K562 (cell line): ENCODE results near the gene PET100. TPM values are rescaled to one million over a fixed set of nuclear protein-coding genes. Genes with fewer than 3 reads are reported as not detected.

Experiments
- ATAC-seq: fragments of 200-7000 bp; cut with Tn5 transposase; 3 replicates; pipeline ENCODE4 v1.9.1; 2020; ENCODE audit warnings: moderate library complexity
- BruUV-seq: library from RNA; stranded (reverse); fragments of 400-500 nt; replicated peaks from 2 replicates; lab custom pipeline; 2021; lab: Mats Ljungman, UMichigan
- CTCF ChIA-PET: fragments of 300-600 bp; formaldehyde crosslinking; extraction: SDS; loops from one replicate; lab custom pipeline; 2021; ENCODE audit warnings: low intra/inter-chr PET ratio; lab: Yijun Ruan, JAX
- POLR2A ChIA-PET: fragments of 300-600, 350-650 bp; sonication (Branson Sonifier 250); formaldehyde crosslinking; extraction: SDS; loops from one replicate; lab custom pipeline; 2021; ENCODE audit warnings: antibody characterized with exemption, inconsistent platforms; lab: Yijun Ruan, JAX
- DNase-seq, 4 experiments: peaks; one replicate each; pipeline versions ENCODE4 v3.0.0 to v3.0.0-alpha.2; 2011 to 2018; ENCODE audit warnings: low spot score in 3 of 4, mixed read lengths in 3 of 4; ENCODE audit errors: extremely low read depth in 1 of 4
- FAIRE-seq: peaks from 2 replicates; lab custom pipeline; 2011; peaks lifted over from hg19 to GRCh38; lab: Jason Lieb, UNC
- H2AFZ ChIP-seq: 2 replicates; pipeline ENCODE4 v1.6.0; 2011; ENCODE audit warnings: low read depth, low read length, control low read depth, inconsistent platforms
- H3K27ac ChIP-seq: fragments of 200-600 bp; 3 replicates; pipeline ENCODE4 v1.8.0; 2011; ENCODE audit warnings: low read depth, mild to moderate bottlenecking, control low read depth, inconsistent platforms, low read length, moderate library complexity, mixed read lengths; ENCODE audit errors: extremely low read depth
- H3K27me3 ChIP-seq, 2 experiments: fragments of 300-600 bp in 1 of 2; 2 replicates in 1 of 2; 3 replicates in 1 of 2; pipeline versions ENCODE4 v1.6.0 to v1.8.0; 2011; ENCODE audit warnings: inconsistent platforms in 2 of 2, low read length in 2 of 2, mild to moderate bottlenecking in 1 of 2, mixed read lengths in 1 of 2, moderate library complexity in 1 of 2; ENCODE audit not compliant: control insufficient read depth in 2 of 2, insufficient read depth in 2 of 2
- H3K36me3 ChIP-seq: fragments of 300-600 bp; 3 replicates; pipeline ENCODE4 v1.8.0; 2011; ENCODE audit warnings: mild to moderate bottlenecking, low read length, inconsistent platforms; ENCODE audit not compliant: control insufficient read depth, insufficient read depth
- H3K4me1 ChIP-seq, 2 experiments: fragments of 200-600 bp in 1 of 2; replicated peaks in 1 of 2; 2 replicates in 1 of 2; 3 replicates in 1 of 2; pipeline versions ENCODE4 v1.5.1 to v1.8.0; 2011; ENCODE audit warnings: inconsistent platforms in 2 of 2, low read length in 2 of 2, mild to moderate bottlenecking in 1 of 2, mixed read lengths in 1 of 2, moderate library complexity in 1 of 2; ENCODE audit not compliant: control insufficient read depth in 2 of 2, insufficient read depth in 2 of 2
- H3K4me2 ChIP-seq: 2 replicates; pipeline ENCODE4 v1.6.1; 2011; ENCODE audit warnings: low read length, control low read depth, inconsistent platforms, mixed read lengths; ENCODE audit not compliant: insufficient read depth
- H3K4me3 ChIP-seq: fragments of 200-600 bp; sonication (generic), shearing (Covaris generic); 2 replicates; pipeline ENCODE4 v1.5.1; 2016; ENCODE audit warnings: control low read depth, inconsistent platforms
- H3K79me2 ChIP-seq: fragments of 200-600 bp; 3 replicates; pipeline ENCODE4 v1.8.0; 2011; ENCODE audit warnings: low read length, inconsistent platforms; ENCODE audit not compliant: control insufficient read depth, insufficient read depth
- H3K9ac ChIP-seq, 2 experiments: 2 replicates each; pipeline versions ENCODE4 v1.6.0 to v1.6.1; 2011; ENCODE audit warnings: low read depth in 2 of 2, low read length in 2 of 2, control low read depth in 1 of 2, inconsistent platforms in 1 of 2, mild to moderate bottlenecking in 1 of 2, mixed read lengths in 1 of 2; ENCODE audit not compliant: insufficient read depth in 1 of 2
- H3K9me1 ChIP-seq: one replicate; pipeline ENCODE4 v1.6.0; 2011; ENCODE audit warnings: inconsistent platforms, mild to moderate bottlenecking, low read length, moderate library complexity; ENCODE audit not compliant: control insufficient read depth, insufficient read depth
- H3K9me3 ChIP-seq: replicated peaks from 2 replicates; pipeline ENCODE4 v1.5.1; 2011; ENCODE audit warnings: low read depth, low read length, inconsistent platforms; ENCODE audit not compliant: control insufficient read depth, insufficient read depth
- H4K20me1 ChIP-seq: replicated peaks from 2 replicates; pipeline ENCODE4 v1.6.1; 2011; ENCODE audit warnings: low read length, inconsistent platforms, mixed read lengths; ENCODE audit not compliant: control insufficient read depth, insufficient read depth
- GTF2E2 ChIP-seq: fragments of 200-800 bp; sonication (Bioruptor generic); IDR thresholded peaks from 2 replicates; pipeline ENCODE4 v1.6.1; 2016; ENCODE audit warnings: missing genetic modification characterization, missing compliant biosample characterization
- HMGXB4 ChIP-seq: sonication (generic); formaldehyde crosslinking; IDR thresholded peaks from 2 replicates; pipeline ENCODE4 v1.8.1; 2023; ENCODE audit warnings: mild to moderate bottlenecking, missing genetic modification reagents
- MCM7 ChIP-seq, 2 experiments: fragments of 450-650 bp; IDR thresholded peaks; 2 replicates each; pipeline ENCODE4 v1.6.1; 2016 to 2018
- MECOM ChIP-seq: fragments of 250-450 bp; sonication (Bioruptor Pico); IDR thresholded peaks from 2 replicates; pipeline ENCODE4 v1.8.0; 2022; ENCODE audit warnings: inconsistent platforms
- MTA1 ChIP-seq: fragments of 450-650 bp; IDR thresholded peaks from 2 replicates; pipeline ENCODE4 v1.6.1; 2017; ENCODE audit warnings: borderline replicate concordance
- MXI1 ChIP-seq: IDR thresholded peaks from 2 replicates; pipeline ENCODE4 v1.6.1; 2011; ENCODE audit warnings: low read depth, mild to moderate bottlenecking, improper control_type of control experiment, low read length
- NCOR1 ChIP-seq: fragments of 450-650 bp; IDR thresholded peaks from 2 replicates; pipeline ENCODE4 v1.6.1; 2016; ENCODE audit warnings: mild to moderate bottlenecking, moderate library complexity
- RBFOX2 ChIP-seq: fragments of 200-400 bp; formaldehyde crosslinking; IDR thresholded peaks from 2 replicates; pipeline ENCODE4 v1.6.1; 2017; ENCODE audit warnings: low read depth, mild to moderate bottlenecking, low read length, moderate library complexity
- SNAPC5 ChIP-seq: fragments of 250-450 bp; sonication (Bioruptor Pico); IDR thresholded peaks from 2 replicates; pipeline ENCODE4 v1.8.0; 2021; ENCODE audit warnings: moderate library complexity, mild to moderate bottlenecking, inconsistent platforms
- SRSF1 ChIP-seq: fragments of 200-400 bp; formaldehyde crosslinking; IDR thresholded peaks from 2 replicates; pipeline ENCODE4 v1.6.1; 2017; ENCODE audit warnings: mild to moderate bottlenecking, low read depth, low read length, moderate library complexity
- THRAP3 ChIP-seq: fragments of 450-650 bp; IDR thresholded peaks from 2 replicates; pipeline ENCODE4 v1.6.1; 2016; ENCODE audit warnings: mild to moderate bottlenecking, inconsistent platforms, borderline replicate concordance
- ZNF212 ChIP-seq: fragments of 450-650 bp; formaldehyde crosslinking; IDR thresholded peaks from 2 replicates; pipeline ENCODE4 v1.4.0; 2020; ENCODE audit warnings: mild to moderate bottlenecking
- WGBS: fragments of 100-300 bp; shearing (Covaris generic); methylation state at CpG from one replicate; pipeline ENCODE4 v1.1.6; 2016; ENCODE audit warnings: low coverage, mixed read lengths; ENCODE audit not compliant: insufficient coverage; ENCODE audit errors: missing lambda C conversion rate; 5-methylcytosine and 5-hydroxymethylcytosine counted together
- in situ Hi-C: fragments of 300-500 bp; cut with MboI; formaldehyde crosslinking; loops from 4 replicates; pipeline ENCODE4 v1.15.0; 2018; ENCODE audit warnings: inconsistent platforms, mixed read lengths
- intact Hi-C: fragments of 100-400 bp; cut with micrococcal nuclease; formaldehyde crosslinking; loops from 2 replicates; pipeline ENCODE4 v1.14.2; 2022
- polyA plus RNA-seq, 8 experiments: library from polyadenylated mRNA; depleted of rRNA in 4 of 8; stranded (reverse) in 5 of 8; unstranded in 3 of 8; fragments of >200 nt; fragmentation: Nextera tagmentation in 2 of 8; fragmentation: Illumina TruSeq in 1 of 8; extraction: Ambion mirVana in 2 of 8; extraction: Trizol in 1 of 8; gene quantifications; 2 replicates each; pipeline versions ENCODE4 v1.2.1 to v1.2.3, GENCODE V29; 2011 to 2014; ENCODE audit warnings: inconsistent platforms in 1 of 8, missing spikeins in 1 of 8
- total RNA-seq, 7 experiments: library from RNA; depleted of rRNA in 6 of 7; stranded (reverse); fragments of >200 nt in 6 of 7; fragmentation: Illumina TruSeq in 2 of 7; extraction: Trizol in 2 of 7; gene quantifications; 2 replicates each; pipeline versions ENCODE4 v1.2.1 to v1.2.3, GENCODE V29; 2011 to 2021; ENCODE audit warnings: low replicate concordance in 1 of 7

Gene PET100
- total and polyA plus RNA-seq, 9 of the 15 experiments (the other 6 are each of a cell fraction or from before 2014, with no cell fraction given): 62.3 to 351 (median 98.3) TPM

- Histone ChIP-seq H3K9me3 (0 out of 2 replicates have a peak, but pooled peaks cover 1% of the 10 kb centered on the region), H3K79me2 (no peaks in the 10 kb centered on the region)
- no TSS peak for BruUV-seq
- TF ChIP-seq MTA1 (no peak), RBFOX2 (no peak), HMGXB4 (CRISPR knock-in tag) (no peak), MECOM (CRISPR knock-in tag) (no peak), MXI1 (no peak), SNAPC5 (CRISPR knock-in tag) (no peak), NCOR1 (no peak), ZNF212 (CRISPR knock-in tag) (no peak), GTF2E2 (no peak), THRAP3 (no peak), MCM7 (IDR thresholded peaks at IDR 0.05) (no peak), SRSF1 (no peak)
- TF ChIP-seq, all 486 proteins: peak for 0
- peaks cover 3 to 11% of the 10 kb centered on the region in 2 experiments; a peak in 3 of 5 replicates for H3K27me3 ChIP-seq
- peaks cover 6% of the 10 kb centered on the region; the same call in 1 of the 2 replicates for H4K20me1 ChIP-seq
- no peaks in the 10 kb centered on the region for H3K9me1 ChIP-seq
- no peaks in the 10 kb centered on the region for H3K36me3 ChIP-seq
- H2AFZ ChIP-seq: no peak overlapping the region
- no peak overlapping the region for H3K4me2 ChIP-seq
- H3K9ac ChIP-seq: no peak overlapping the region
- in situ Hi-C loops (no loop called here), intact Hi-C loops (no loop called here)
- 5% methylated on average over 6 of the region's 15 CpGs for WGBS
- FAIRE-seq (no peak), ATAC-seq (no peak), DNase-seq (peak in 1 of 4 experiments; percentile 6)
- no peak overlapping the region for H3K4me3 ChIP-seq
- peaks cover 2 to 25% of the 10 kb centered on the region in 2 experiments; a peak in 4 of 5 replicates for H3K4me1 ChIP-seq
- no peak overlapping the region for H3K27ac ChIP-seq
- ChIA-PET POLR2A (no interaction called here), CTCF (no interaction called here)
Observed at GRCh38 chr19:7602240-7602934, 27.2 kb upstream of the PET100 start.
